Measurements from ENCODE around the gene ME1. TPM values are rescaled to one million over a fixed set of nuclear protein-coding genes. Genes with fewer than 3 reads are reported as not detected.

ME1 gene
- total and polyA plus RNA-seq, 2 of the 13 experiments (the other 11 are each of a cell fraction or from before 2014, with no cell fraction given) = not detected

GRCh38 chr6:83310046-83310445, 120.8 kb downstream of the ME1 start:
- Histone ChIP-seq H3K27ac (ENCODE audit: extremely low read length, insufficient read depth, low read length) (no peak overlapping the region), H3K4me1 (ENCODE audit: insufficient read depth, low read length) (no peaks in the 10 kb centered on the region), H3K4me3 (replicated peaks in 1 of 3; ENCODE audit: insufficient read depth in 1 of 3, low read depth in 2 of 3, low read length in 3 of 3) (no peak overlapping the region), H3K9ac (ENCODE audit: insufficient read depth, low read depth, low read length) (no peak overlapping the region), H3K9me3 (ENCODE audit: low read length) (no peaks in the 10 kb centered on the region), H2AFZ (ENCODE audit: low read length) (no peak overlapping the region), H3K4me2 (ENCODE audit: low read depth, low read length) (no peak overlapping the region), H3K79me2 (ENCODE audit: insufficient read depth, low read length) (no peaks in the 10 kb centered on the region), H3K27me3 (ENCODE audit: control insufficient read depth in 1 of 2, insufficient read depth in 2 of 2, low read length in 2 of 2) (no peaks in the 10 kb centered on the region; a peak in 1 of 5 replicates), H4K20me1 (ENCODE audit: insufficient read depth, low read length) (no peaks in the 10 kb centered on the region), H3K36me3 (replicated peaks in 1 of 2; ENCODE audit: control insufficient read depth in 1 of 2, insufficient read depth in 2 of 2, low read length in 2 of 2) (no peaks in the 10 kb centered on the region)
- FAIRE-seq (no peak), DNase-seq (ENCODE audit: low spot score) (no peak), ATAC-seq (no peak)
- TF ChIP-seq NR3C1 (CRISPR knock-in tag; IDR thresholded peaks at IDR 0.05) (no peak), PRDM10 (CRISPR knock-in tag; IDR thresholded peaks at IDR 0.05; ENCODE audit: low read depth) (no peak), NCOA2 (CRISPR knock-in tag; IDR thresholded peaks at IDR 0.05) (no peak), ZNF12 (CRISPR knock-in tag; IDR thresholded peaks at IDR 0.05) (no peak), STAT5B (CRISPR knock-in tag; IDR thresholded peaks at IDR 0.05) (no peak), MAFK (conservative IDR thresholded peaks at IDR 0.05 in 1 of 2, IDR thresholded peaks at IDR 0.05 in 1 of 2; ENCODE audit: low read length in 2 of 2) (no peak), ZNF432 (CRISPR knock-in tag; IDR thresholded peaks at IDR 0.05; ENCODE audit: borderline replicate concordance) (no peak), CCDC6 (CRISPR knock-in tag; IDR thresholded peaks at IDR 0.05) (no peak), SNAI1 (CRISPR knock-in tag; IDR thresholded peaks at IDR 0.05; ENCODE audit: borderline replicate concordance) (no peak), ZNF256 (CRISPR knock-in tag; conservative IDR thresholded peaks at IDR 0.05) (no peak), RFXANK (CRISPR knock-in tag; IDR thresholded peaks at IDR 0.05) (no peak), ZNF777 (CRISPR knock-in tag; IDR thresholded peaks at IDR 0.05) (no peak)
- TF ChIP-seq, protein P1, sequence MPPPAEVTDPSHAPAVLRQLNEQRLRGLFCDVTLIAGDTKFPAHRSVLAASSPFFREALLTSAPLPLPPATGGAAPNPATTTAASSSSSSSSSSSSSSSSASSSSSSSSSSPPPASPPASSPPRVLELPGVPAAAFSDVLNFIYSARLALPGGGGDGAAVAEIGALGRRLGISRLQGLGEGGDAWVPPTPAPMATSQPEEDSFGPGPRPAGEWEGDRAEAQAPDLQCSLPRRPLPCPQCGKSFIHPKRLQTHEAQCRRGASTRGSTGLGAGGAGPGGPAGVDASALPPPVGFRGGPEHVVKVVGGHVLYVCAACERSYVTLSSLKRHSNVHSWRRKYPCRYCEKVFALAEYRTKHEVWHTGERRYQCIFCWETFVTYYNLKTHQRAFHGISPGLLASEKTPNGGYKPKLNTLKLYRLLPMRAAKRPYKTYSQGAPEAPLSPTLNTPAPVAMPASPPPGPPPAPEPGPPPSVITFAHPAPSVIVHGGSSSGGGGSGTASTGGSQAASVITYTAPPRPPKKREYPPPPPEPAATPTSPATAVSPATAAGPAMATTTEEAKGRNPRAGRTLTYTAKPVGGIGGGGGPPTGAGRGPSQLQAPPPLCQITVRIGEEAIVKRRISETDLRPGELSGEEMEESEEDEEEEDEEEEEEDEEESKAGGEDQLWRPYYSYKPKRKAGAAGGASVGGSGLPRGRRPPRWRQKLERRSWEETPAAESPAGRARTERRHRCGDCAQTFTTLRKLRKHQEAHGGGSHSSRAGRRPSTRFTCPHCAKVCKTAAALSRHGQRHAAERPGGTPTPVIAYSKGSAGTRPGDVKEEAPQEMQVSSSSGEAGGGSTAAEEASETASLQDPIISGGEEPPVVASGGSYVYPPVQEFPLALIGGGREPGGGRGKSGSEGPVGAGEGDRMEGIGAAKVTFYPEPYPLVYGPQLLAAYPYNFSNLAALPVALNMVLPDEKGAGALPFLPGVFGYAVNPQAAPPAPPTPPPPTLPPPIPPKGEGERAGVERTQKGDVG (CRISPR knock-in tag; IDR thresholded peaks at IDR 0.05; ENCODE audit: borderline replicate concordance) = no peak
- in situ Hi-C loops (cut with HindIII; ENCODE audit: extremely low pct_ligation_motif_present, low pct_unique_long_range_greater_than_20kb) = no loop called here
- POLR2A ChIA-PET = no interaction called here
- CTCF ChIA-PET (ENCODE audit: low intra/inter-chr PET ratio, low total read pairs) = no interaction called here
- WGBS (ENCODE audit: low lambda C conversion rate) = 0% methylated on average over 4 of the region's 4 CpGs
- intact Hi-C loops (cut with micrococcal nuclease; ENCODE audit: unreplicated experiment) = no loop called here
- BruUV-seq (replicated peaks) = no TSS peak
